AG09309 (cell line): ENCODE data around the gene OPRL1.
A peak's percentile ranks its signal among the peaks of the same experiment; 100 is the strongest.

Source experiments
- DNase-seq: peaks from one replicate; pipeline ENCODE4 v3.0.0-alpha.2; 2010; ENCODE audit warnings: low read depth
- H3K4me3 ChIP-seq: 2 replicates; pipeline ENCODE4 v1.5.1; 2011; ENCODE audit warnings: mild to moderate bottlenecking, low read depth, low read length, moderate library complexity; ENCODE audit not compliant: control insufficient read depth
- TF ChIP-seq, protein P1 (sequence below): IDR thresholded peaks from 2 replicates; pipeline ENCODE4 v1.5.1; 2011; ENCODE audit warnings: mild to moderate bottlenecking, low read depth, low read length, inconsistent platforms; ENCODE audit not compliant: insufficient read depth, control insufficient read depth; ENCODE audit errors: missing control alignments

The OPRL1 gene

DNA sequence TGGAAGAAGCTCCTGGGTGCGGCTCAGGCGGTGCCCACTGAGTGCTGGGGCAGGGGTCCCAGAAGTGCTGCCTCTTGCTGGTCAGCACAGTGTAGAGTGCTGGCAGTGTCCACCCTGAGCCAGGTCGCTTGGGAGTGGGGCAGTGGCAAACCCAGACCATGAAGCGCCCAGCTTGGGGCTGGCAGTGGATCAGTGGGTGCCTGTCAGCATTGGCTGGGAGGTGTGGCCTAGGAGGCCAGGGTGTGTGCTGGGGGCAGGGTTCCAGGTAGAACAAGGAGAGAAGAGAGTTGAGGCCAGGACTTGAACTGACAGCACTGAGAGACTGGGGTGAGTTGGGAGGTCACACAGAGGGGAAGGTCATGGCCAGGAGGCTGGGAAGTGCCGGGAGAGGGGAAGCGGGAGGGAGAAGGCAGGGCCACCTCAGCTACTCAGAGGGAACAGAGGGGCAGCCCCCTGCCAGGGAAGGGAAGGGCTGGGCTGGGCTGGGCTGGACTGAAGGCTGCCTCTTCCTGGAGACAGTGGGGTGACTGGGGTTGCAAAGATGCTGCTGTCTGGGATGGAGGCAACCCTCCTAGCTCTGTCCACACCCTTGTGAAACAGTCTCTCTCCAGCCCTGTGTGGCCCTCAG, 12.8 kb upstream of the OPRL1 start:
- TF ChIP-seq, protein P1, sequence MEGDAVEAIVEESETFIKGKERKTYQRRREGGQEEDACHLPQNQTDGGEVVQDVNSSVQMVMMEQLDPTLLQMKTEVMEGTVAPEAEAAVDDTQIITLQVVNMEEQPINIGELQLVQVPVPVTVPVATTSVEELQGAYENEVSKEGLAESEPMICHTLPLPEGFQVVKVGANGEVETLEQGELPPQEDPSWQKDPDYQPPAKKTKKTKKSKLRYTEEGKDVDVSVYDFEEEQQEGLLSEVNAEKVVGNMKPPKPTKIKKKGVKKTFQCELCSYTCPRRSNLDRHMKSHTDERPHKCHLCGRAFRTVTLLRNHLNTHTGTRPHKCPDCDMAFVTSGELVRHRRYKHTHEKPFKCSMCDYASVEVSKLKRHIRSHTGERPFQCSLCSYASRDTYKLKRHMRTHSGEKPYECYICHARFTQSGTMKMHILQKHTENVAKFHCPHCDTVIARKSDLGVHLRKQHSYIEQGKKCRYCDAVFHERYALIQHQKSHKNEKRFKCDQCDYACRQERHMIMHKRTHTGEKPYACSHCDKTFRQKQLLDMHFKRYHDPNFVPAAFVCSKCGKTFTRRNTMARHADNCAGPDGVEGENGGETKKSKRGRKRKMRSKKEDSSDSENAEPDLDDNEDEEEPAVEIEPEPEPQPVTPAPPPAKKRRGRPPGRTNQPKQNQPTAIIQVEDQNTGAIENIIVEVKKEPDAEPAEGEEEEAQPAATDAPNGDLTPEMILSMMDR: no peak
- no peak for DNase-seq
- H3K4me3 ChIP-seq: no peak overlapping the region

DNA sequence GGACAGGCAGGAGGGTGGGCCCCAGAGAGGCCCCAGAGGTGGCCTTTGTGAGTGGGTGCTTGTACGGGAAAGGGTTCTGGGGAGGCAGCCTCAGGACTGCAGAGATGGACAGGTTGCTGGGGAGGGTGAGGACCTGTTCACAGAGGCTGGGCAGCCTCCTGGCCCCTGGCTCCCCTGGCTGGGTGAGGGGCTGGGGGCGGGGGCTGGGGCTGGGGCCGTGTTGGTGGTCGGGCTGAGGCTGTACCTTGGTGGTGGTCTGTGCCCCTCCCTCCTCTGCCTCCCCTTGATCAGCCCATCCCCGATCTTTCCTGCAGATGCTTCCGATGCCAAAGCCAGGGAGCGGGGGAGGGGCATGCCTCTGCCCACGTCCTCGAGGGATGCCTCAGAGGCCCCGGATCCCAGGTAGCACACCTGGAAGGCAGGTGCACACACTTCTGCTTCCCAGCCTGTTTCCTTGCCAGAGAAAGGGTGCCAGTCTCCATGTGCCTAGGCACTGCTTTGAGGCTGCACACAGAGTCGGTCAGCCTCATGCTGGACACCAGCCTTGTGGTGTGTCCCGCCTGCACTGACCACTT, 12.1 kb upstream of the OPRL1 start:
- H3K4me3 ChIP-seq: no peak overlapping the region
- DNase-seq: no peak
- TF ChIP-seq, protein P1: no peak

DNA sequence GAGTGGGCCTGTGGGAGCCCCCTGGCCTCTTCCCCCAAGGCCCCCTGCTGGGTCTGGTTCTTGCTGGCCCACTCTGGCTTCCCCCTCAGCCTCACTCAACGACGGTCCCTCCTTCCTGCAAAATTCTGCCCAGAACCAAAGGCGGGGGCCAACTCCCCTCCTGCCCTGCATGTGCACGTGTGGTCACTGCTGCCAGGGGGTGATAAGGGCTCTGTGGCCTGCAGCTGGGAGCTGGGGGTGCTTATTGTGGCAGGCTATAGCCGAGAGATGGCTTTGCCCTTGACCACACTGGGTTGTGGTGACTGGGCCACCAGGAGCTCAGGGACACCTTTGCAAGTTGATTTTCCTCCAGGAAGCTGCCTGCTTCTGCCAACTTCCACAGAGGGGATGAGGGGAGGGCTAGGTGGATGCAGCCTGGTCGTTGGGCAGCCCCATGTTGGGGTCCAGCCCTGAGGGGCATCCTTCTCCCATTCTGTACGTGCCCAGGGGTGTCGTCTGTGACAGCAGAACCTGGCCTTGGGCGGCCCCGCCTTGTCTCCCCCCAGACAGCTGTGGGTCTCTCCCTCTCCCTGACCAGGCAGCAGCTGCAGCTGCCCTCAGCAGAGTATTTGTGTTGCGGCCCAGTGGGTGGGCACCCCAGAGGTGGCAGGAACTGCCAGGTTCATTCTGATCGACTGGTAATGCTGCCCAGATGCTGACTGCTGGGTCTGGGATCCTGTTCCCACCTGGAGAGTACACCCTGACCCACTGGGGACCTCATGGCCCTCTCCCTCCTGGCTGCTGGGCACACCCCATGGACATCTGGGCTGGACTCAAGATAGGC, 11.3 kb upstream of the OPRL1 start:
- H3K4me3 ChIP-seq: no peak overlapping the region
- TF ChIP-seq, protein P1: no peak
- DNase-seq: no peak

DNA sequence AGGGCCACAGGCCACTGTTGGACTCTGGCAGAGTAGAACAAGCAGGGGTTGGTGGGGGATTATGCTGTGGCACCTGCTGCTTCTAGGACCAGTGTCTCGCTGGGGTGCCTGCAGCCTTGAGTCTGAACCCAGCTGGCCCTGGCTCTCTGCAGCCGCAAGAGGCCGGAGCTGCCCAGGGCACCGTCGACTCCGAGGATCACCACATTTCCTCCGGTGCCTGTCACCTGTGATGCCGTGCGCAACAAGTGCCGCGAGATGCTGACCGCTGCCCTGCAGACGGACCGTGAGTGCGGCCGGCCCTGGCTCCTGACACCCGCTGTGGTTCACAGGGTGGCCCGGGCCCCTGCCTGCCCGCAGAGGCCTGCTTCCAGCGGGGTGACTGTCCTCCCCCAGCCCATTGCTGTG, 10.7 kb upstream of the OPRL1 start:
- no peak for DNase-seq
- TF ChIP-seq, protein P1: no peak
- H3K4me3 ChIP-seq: no peak overlapping the region

DNA sequence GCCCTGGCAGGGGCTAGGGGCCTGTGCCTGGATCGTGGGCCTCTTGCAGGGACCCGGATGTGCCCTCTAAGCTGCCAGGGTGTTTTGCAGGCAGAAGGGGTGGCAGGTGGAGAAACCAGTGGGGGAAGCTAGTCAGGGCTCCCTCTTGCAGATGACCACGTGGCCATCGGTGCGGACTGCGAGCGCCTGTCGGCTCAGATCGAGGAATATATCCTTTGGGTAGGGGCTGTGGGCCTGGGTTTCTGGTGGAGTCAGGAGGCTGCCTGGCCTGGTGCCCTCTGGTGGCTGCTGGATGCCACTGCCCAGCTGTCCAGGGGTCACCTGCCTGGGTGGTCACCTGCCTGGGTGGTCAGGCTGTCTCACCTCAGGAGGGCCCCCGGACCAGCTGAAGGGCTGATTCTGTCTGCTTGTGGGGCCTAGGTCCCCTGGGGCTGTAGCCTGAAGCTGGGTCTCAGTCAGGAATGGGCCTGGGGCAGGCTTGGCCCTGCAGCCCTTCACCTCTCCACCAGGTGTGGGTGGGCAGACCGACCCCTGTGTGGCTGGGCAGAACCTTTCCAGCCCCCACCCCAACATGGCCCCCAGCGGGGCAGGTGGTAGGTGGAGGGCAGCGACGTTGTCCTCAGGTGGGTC, 10.2 kb upstream of the OPRL1 start:
- H3K4me3 ChIP-seq: no peak overlapping the region
- no peak for DNase-seq
- TF ChIP-seq, protein P1: peak; percentile 77

DNA sequence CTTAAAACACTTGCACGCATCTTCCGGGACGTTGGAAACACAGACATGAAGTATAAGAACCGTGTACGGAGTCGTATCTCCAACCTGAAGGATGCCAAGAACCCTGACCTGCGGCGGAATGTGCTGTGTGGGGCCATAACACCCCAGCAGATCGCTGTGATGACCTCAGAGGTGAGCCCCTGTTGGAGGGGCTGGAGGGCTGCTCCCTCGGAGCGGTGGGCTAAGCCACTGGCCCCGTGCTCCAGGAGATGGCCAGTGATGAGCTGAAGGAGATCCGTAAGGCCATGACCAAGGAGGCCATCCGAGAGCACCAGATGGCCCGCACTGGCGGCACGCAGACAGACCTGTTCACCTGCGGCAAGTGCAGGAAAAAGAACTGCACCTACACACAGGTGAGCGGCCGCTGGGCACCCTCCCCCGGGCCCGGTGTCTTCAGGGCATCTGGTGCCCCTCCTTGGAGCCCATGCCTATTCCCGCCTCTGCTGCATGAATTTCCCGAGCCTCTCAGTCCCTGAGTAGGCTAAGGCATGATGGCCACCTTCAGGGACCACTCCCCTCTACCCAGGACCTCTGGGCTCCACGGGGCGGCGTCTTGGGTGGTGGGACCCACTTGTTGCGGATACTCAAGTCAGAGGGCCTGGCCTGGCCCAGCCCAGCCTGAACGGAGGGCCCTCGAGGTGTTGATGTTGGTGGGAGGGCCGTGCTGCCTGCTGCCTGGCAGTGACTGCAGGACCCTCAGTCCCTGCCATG, 9.5 kb upstream of the OPRL1 start:
- H3K4me3 ChIP-seq: no peak overlapping the region
- TF ChIP-seq, protein P1: no peak

More for the DNA sequence above, 9.5 kb upstream of the OPRL1 start:
- no peak for DNase-seq
